ENCODE data around the gene CLCNKB. TPM values are rescaled to one million over a fixed set of nuclear protein-coding genes. Genes with fewer than 3 reads are reported as not detected.
A peak's percentile ranks its signal among the peaks of the same experiment; 100 is the strongest.

CLCNKB gene
- total RNA-seq, 1 donor: 0.36 TPM

DNA sequence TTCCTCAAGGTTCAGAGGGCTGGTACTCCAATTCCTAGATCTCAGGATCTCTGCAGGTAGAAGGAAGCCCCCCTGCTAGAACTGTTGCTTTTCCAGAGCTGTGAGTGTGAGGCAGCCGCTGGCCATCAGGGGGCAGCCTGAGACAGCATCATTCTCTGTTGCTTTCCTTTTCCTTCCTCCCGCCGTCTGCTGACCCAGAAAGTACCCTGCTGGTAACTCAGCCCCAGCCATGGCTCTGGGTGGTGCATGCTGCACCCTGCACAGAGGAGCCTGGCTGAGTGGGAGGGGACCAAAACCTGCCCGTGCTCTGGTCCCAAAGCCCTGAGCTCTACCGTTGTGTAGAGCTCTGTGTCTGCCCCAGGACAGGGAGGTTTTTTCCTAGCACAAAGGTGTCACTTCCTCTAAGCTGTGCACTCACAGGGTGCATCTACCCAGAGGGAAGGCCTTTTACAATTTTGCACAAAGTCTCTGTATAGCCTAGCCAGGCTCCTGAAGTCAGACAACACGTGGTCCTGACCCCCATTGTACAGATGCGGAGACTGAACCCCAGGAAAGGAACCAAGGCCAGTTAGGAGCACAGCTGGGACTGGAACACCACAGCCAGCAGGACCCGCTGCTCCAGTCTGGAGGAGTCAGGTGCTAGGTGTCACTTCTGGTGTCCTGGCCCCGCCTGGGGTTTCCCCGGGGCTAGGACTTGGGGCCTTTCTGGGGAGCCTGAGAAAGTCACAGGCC, 35.5 kb downstream of the CLCNKB start:
- peak; percentile 93 for DNase-seq (ENCODE audit: insufficient read length, low spot score, missing footprints)
- Histone ChIP-seq H3K36me3 (ENCODE audit: insufficient read depth, low read length) (no peaks in the 10 kb centered on the region), H3K9me3 (ENCODE audit: low read depth, low read length) (no peaks in the 10 kb centered on the region), H3K4me3 (ENCODE audit: insufficient read depth, low read length) (no peak overlapping the region), H3K27me3 (ENCODE audit: insufficient read depth, low read length) (no peaks in the 10 kb centered on the region), H2AFZ (ENCODE audit: low read length) (peak overlapping the region; percentile 23), H3K4me1 (ENCODE audit: insufficient read depth, low read length) (peaks cover 25% of the 10 kb centered on the region), H3K79me2 (ENCODE audit: insufficient read depth, low read length) (no peaks in the 10 kb centered on the region), H3K4me2 (ENCODE audit: insufficient read depth, low read length) (peak overlapping the region; percentile 8), H3K27ac (ENCODE audit: low read depth, low read length) (no peak overlapping the region), H4K20me1 (ENCODE audit: insufficient read depth, low read length) (no peaks in the 10 kb centered on the region)
- TF ChIP-seq, protein P1, sequence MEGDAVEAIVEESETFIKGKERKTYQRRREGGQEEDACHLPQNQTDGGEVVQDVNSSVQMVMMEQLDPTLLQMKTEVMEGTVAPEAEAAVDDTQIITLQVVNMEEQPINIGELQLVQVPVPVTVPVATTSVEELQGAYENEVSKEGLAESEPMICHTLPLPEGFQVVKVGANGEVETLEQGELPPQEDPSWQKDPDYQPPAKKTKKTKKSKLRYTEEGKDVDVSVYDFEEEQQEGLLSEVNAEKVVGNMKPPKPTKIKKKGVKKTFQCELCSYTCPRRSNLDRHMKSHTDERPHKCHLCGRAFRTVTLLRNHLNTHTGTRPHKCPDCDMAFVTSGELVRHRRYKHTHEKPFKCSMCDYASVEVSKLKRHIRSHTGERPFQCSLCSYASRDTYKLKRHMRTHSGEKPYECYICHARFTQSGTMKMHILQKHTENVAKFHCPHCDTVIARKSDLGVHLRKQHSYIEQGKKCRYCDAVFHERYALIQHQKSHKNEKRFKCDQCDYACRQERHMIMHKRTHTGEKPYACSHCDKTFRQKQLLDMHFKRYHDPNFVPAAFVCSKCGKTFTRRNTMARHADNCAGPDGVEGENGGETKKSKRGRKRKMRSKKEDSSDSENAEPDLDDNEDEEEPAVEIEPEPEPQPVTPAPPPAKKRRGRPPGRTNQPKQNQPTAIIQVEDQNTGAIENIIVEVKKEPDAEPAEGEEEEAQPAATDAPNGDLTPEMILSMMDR (IDR thresholded peaks at IDR 0.05; ENCODE audit: extremely low read depth, low read depth, low read length): peak; percentile 93

GRCh38 chr1:16080422-16081150, 37.0 kb downstream of the CLCNKB start:
- peaks cover 17% of the 10 kb centered on the region for H3K4me1 ChIP-seq (ENCODE audit: insufficient read depth, low read length)
- no peaks in the 10 kb centered on the region for H3K79me2 ChIP-seq (ENCODE audit: insufficient read depth, low read length)
- DNase-seq (ENCODE audit: insufficient read length, low spot score, missing footprints): peak; percentile 60
- H3K27me3 ChIP-seq (ENCODE audit: insufficient read depth, low read length): no peaks in the 10 kb centered on the region
- H3K9me3 ChIP-seq (ENCODE audit: low read depth, low read length): no peaks in the 10 kb centered on the region
- TF ChIP-seq, protein P1 (IDR thresholded peaks at IDR 0.05; ENCODE audit: extremely low read depth, low read depth, low read length): no peak
- no peak overlapping the region for H3K4me2 ChIP-seq (ENCODE audit: insufficient read depth, low read length)
- H3K36me3 ChIP-seq (ENCODE audit: insufficient read depth, low read length): no peaks in the 10 kb centered on the region
- no peak overlapping the region for H3K27ac ChIP-seq (ENCODE audit: low read depth, low read length)
- no peak overlapping the region for H3K4me3 ChIP-seq (ENCODE audit: insufficient read depth, low read length)
- H2AFZ ChIP-seq (ENCODE audit: low read length): no peak overlapping the region
- H4K20me1 ChIP-seq (ENCODE audit: insufficient read depth, low read length): no peaks in the 10 kb centered on the region

DNA sequence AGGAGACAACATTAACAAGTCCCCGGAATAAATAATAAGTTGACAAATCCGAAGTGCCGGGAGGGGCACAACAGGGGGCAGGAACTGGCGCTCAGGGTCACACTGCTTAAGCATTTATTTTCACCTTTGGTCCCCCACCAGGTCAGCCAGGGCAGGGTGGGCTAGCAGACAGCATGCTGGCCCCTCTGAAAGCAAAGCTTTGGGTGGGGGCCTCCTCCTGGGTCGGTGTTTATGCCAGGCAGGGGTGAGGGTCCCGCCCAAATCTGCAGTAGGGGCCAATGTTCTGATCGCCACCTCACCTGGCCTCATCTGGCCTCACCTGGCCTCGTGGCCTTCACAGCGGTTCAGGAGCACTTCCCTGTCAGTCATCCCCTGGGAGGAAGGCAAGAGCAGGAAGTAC, 38.1 kb downstream of the CLCNKB start:
- Histone ChIP-seq H3K27ac (ENCODE audit: low read depth, low read length) (no peak overlapping the region), H4K20me1 (ENCODE audit: insufficient read depth, low read length) (no peaks in the 10 kb centered on the region), H3K27me3 (ENCODE audit: insufficient read depth, low read length) (no peaks in the 10 kb centered on the region), H3K79me2 (ENCODE audit: insufficient read depth, low read length) (no peaks in the 10 kb centered on the region), H3K4me3 (ENCODE audit: insufficient read depth, low read length) (no peak overlapping the region), H3K4me1 (ENCODE audit: insufficient read depth, low read length) (peaks cover 7% of the 10 kb centered on the region), H3K9me3 (ENCODE audit: low read depth, low read length) (no peaks in the 10 kb centered on the region), H3K4me2 (ENCODE audit: insufficient read depth, low read length) (no peak overlapping the region), H3K36me3 (ENCODE audit: insufficient read depth, low read length) (no peaks in the 10 kb centered on the region), H2AFZ (ENCODE audit: low read length) (peak overlapping the region; percentile 39)
- TF ChIP-seq, protein P1 (IDR thresholded peaks at IDR 0.05; ENCODE audit: extremely low read depth, low read depth, low read length): no peak
- DNase-seq (ENCODE audit: insufficient read length, low spot score, missing footprints): no peak

Measured in osteoblast (primary cell).